LHCN-M2 (cell line): Measurements from ENCODE around the gene ADAMTS17. TPM values are rescaled to one million over a fixed set of nuclear protein-coding genes. Genes with fewer than 3 reads are reported as not detected.

Experiments
- DNase-seq: peaks from one replicate; pipeline ENCODE4 v3.0.0-alpha.2; 2012; ENCODE audit warnings: low read depth
- total RNA-seq: library from RNA; depleted of rRNA; stranded (reverse); fragments of >200 nt; gene quantifications from 2 replicates; pipeline ENCODE4 v1.2.3, GENCODE V29; 2014

Gene ADAMTS17
- total RNA-seq, 1 experiment from 2014 or later = 0.11 TPM

DNA sequence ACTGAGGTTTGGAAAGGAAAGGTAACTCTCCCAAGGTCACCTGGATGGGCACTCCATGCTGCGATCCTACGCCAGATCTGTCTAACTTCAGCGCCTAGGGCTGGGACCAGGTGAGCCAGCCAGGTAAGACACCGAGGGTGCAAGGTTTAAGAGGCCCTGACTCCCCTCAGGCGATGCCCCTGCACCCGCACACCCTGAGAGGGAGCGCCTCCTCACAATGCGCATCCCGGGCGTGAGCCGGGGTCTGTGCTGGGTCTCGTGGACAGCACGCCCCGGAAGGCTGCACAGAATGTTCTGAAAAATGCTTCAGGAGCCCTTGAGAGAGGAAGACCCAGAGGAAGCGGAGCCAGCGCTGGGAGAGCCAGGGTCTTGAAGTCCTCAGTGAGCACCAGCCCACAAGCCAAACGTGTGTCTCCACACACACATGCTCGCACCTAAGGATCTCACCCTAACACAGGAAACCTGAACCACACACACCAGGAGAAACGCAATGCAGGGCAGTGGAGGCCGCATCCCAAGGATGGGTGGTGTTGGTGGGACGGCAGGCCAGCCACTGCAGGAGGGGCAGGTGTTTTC is 142.0 kb downstream of the ADAMTS17 start:
- DNase-seq = no peak

DNA sequence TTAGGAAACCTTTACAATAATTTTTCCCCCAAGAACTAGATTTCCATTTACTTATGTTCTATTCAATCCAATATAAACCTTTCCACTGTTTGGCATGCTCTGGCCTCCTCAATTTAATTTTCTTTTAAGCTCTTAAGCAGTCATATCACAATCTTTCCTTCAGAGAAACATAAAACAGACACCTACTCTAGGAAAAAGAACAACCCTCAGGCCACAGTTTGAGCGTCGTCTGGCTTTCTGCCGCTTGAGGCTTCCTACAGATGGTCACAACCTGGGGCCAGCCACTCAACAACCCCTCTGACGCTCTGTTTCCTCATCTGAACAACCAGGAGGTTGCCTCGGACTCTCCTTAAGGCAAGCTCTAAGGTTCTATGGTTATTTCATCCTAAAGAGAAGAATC is 143.3 kb downstream of the ADAMTS17 start:
- no peak for DNase-seq

DNA sequence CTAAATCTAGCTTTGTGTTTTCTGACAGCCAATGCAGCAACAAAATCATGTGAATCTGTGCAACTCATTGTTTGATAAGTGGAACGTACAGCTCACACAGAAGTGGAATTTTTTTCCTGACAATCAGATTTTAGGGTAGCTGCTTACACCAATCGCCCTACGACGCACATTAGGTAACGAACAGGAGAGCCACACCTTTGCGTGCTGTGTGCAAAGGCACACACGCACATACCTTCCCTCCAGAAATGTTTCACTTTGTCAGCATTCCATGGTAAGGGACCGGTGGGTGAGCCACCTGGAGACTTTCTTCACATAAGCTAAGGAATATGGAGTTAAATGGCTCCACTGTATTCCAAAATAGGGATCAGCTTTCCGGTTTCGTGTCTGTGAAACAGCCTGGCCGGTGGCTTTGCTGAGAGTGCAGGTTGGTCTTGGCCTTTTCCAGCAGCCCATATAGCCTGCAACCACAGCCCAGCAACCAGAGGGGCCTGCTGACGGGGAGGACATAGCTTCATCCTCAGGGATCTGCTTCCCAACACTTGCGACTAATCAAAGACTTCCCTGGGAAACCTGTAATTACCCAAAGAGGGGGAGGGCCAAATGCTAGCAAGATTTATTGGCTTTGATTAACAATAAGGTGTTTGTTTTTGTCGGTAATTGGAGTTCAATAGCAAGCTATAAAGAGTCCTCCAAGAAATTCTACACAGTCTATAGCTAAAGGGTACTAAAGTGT is 145.3 kb downstream of the ADAMTS17 start:
- DNase-seq = no peak

DNA sequence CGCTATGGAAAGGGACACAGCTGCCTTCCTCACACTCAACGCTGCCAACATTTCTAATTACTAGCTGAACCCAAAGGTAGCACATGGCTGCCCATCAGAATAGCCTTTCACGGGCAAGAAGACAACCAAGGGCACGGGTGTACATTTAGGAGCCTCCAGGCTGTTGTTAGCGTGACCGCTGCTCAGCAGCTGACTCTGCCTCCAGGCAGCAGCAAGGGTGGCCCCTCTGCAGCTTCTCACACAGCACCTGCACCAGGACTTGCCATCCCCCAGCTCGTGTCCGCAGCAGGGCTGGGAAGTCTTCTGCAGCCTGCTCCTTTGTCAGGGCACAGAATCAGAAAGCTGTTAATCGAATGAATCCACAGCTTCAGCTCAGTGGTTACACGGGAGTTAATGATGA is 146.8 kb downstream of the ADAMTS17 start:
- no peak for DNase-seq

DNA sequence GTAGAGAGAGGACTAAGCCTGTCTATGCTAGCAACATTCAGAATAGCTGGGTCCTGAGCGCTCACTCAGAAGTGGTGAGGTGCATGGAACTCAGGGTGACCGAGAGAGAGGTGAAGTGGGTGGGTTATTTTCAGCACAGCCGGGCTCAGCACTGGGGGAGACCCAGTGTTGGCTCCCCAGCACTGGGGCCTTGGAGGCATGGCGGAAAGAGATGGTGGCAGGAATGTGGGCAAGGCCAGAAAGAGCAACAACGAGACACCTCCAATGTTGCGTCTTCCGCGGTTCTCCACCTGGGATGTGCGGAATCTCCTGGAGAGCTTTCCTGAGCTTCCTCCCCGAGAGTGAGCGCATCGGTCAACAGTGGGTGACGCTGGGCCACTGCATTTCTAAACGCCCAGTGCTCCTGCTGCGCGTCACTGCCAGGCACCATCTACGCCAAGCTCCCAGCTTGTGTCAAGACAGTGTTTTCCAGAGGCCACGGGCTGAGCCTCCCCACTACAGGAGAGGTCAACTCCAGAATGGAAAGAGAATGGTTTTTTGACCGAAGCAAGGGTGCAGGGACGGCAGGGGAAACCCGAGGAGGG is 148.4 kb downstream of the ADAMTS17 start:
- DNase-seq = no peak

DNA sequence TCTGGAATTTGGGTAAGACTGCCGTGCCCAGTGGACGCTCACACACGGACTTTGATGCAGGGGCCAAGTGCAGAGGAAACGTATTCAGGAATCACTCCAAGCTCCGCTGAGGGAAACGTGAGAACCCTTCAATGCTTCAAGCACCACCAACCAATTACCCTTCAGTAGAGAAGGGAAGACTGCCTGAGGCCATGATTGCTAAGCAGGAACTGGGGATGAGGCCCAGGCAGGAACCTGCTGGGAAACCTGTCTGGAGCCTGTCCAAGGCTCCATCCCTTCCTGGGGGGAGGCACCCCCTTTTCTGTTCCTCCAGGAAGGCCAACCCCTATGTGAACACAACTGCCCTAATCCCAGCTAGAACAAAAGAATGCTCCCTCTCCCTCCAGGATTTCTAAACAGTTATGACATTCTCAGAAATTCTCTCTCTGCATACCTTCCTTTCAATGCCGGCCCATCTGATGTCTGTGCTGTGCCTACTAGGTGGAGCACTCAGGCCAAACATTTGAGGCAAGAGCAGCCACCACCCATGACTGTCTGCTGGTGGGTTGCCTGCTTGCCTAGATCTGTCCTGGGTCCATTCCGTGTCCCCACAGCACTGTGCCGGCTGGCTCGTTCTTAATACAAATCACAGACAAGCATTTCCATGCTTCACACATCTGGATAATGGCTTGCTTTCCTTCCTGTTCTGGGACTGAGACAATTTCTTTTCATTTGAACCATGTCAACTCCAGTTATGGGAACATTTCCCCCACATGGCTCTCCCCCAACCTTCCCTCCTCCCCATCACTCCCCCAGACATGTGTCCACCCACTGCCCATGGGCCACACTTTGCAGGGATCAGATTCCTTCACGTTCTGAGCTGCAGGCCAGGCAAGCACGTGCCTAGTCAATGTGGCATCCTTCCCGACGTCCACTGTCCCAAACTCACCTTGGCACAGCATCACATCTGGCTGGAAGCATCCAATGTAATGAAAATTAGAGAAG is 149.4 kb downstream of the ADAMTS17 start:
- DNase-seq = no peak

DNA sequence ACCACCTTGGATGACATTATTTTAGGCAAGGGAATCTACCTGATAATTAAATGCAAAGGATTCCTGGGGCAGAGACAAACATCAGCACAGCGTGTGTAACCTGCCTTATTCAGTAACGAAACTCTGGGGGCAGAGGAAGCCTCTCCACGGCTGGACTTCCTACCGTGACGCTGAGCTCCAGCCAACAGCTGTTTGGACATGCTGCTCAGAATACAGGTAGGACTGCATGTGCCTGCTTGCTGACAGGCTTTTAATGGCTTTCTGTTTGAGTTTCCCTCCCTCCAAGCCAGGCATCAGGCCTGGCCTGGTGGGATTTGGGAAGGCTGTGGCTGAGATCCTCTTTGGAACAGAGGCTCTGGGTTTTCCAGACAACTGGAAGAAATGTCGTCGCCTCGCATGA is 150.6 kb downstream of the ADAMTS17 start:
- no peak for DNase-seq

DNA sequence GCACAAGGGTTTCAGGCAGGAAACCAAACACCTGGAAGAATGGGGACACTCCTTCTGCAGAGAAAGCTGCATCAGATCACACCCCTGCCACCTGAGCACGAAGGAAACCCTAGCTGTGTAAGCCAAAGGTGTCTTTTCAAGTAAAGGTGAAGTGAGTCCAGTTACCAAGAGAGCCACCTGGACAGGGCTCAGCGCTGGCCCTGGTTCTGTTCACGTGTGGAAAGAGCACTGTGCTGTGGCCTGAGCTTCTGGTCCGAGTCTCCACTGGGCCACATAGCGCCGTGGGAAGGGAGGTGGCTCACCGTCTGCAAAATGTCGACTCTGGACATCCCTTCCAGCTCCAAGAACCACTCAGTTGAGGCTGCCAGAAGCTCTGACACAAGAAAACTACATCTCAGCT is 151.1 kb downstream of the ADAMTS17 start:
- no peak for DNase-seq

DNA sequence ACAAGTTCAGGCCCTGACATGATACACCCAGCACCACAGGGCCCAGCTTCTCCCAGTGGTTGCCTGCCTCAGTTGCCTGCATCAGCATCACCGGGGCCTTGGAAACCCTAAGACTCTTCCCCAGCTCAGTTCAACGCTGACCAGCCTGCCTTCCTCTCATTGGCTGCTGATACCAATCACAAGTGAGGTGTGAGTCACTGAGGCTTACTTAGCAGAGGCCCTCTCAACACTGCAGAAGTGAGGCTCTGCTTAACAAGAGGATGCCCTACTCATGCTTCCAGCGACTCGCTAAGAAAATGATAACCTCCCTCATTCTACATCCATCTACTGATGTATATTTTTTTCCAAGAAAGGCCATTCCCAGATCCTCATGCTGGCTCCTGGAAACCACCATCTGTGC is 151.9 kb downstream of the ADAMTS17 start:
- DNase-seq = no peak

DNA sequence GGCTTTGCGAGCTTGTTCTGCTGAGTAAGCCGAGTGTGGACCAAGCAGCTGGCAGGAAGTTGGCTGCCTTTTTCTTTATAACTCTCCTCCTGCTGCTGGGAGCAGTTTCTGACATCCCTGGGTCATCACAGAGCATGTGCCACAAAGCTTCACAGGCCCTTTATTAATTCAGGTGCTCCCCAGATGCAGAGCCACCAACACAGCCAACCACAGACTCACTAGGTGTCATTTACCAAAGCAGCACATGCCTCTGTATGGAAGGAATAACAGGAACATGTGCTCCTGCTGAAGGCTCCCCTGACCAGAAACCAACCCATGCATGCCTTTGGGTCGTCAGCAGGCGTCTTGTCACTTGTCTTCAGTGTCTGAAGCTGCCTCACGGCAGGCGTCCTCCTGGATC is 152.5 kb downstream of the ADAMTS17 start:
- DNase-seq = no peak

DNA sequence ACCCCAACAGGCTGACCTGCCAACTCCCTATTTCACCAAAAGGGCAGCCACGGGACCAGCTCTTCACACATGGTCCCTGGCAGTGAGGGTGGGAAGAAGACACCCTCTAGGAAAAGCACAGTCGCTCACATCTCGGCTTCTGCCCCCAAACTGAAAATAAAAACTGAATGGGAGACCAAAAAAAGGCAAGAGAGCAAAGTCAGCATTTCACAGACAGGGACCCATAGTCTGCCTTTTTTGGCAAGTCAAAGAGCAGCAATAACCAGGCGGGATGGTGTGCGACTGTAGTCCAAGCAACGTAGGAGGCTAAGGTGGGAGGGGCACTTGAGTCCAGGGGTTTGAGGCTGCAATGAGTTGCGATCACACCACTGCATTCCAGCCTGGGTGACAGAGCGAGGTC is 154.1 kb downstream of the ADAMTS17 start:
- no peak for DNase-seq

DNA sequence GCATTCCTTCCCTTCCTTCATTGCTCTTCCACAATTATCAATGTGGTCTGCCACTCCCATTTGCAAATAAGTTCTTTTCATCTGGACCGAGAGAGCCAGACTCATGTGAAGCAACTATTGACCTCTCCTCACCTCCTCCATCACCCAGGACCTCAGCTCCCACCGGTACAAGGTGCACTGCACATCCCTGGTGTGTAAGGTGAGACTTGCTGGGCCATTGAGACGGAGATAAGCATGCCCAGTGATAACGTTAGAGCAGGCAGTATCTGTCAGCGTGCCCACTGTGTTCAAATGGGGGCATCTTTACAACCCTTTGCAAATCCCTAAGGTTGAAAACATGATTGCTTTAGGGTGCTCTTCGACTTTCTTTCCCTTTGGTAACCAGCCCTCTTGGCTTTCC is 154.8 kb downstream of the ADAMTS17 start:
- no peak for DNase-seq

DNA sequence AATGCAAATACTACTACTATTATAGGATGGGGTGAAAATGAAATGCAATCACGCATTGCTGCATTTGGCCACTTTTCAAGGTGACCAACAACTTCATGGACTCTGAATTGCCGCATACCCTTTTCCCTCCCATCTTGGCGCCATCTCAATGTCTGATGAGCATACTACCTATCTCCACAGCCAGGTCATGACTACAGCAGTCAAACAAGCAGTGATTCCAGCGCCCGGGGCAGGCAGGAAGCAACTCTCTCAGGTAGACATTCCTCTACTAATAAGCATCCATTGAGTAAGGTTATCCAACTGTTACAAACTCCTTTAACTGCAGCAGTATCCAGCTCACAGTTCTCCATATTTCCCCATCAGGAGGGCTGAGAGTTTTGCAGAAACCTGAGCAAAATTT is 155.4 kb downstream of the ADAMTS17 start:
- no peak for DNase-seq

DNA sequence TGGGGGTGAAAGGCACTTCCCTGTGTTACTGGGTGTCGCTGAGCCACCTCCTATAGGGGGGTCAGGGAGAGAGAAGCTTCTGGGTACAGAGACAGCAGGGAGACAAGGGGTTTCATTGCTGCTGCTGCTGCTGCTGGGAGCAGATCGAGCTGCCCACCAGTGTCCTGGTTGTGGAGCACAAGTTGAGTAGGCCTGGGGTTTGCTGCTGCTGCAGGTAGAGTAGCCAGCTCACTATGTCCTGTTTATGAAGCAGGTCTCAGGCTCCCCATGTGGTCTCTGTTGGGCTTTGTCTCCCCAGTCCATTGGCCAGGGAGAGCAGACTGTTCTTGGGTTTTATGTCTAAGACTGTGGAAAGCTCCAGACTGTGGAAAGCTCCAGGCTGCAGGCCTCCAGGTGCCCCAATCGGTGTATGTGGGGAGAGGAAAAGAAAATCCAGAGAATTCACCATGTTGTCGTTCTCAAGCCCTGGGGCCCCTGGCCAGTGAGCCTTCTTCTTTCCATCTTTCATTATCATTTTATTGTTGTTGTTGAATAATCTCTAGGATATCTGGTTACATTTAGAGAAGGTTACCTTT is 157.8 kb downstream of the ADAMTS17 start:
- no peak for DNase-seq

DNA sequence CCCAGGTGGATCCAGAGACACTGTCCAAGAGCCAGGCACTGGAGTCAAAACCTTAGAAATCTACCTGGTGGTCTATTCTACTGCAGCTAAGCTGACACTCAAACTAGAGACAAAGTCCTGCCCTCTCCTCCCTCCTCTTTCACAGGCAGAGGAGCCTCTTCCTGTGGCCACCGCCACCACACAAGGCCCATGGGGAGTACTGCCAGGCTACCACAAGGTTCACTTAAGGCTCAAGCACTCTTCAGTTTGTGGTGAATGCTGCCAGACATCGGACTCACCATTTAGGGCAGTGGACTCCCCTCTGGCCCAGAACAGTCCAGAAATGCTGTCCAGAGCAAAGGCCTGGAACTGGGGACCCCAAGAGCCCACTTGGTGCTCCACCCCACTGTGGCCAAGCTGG is 160.9 kb downstream of the ADAMTS17 start:
- DNase-seq = no peak

DNA sequence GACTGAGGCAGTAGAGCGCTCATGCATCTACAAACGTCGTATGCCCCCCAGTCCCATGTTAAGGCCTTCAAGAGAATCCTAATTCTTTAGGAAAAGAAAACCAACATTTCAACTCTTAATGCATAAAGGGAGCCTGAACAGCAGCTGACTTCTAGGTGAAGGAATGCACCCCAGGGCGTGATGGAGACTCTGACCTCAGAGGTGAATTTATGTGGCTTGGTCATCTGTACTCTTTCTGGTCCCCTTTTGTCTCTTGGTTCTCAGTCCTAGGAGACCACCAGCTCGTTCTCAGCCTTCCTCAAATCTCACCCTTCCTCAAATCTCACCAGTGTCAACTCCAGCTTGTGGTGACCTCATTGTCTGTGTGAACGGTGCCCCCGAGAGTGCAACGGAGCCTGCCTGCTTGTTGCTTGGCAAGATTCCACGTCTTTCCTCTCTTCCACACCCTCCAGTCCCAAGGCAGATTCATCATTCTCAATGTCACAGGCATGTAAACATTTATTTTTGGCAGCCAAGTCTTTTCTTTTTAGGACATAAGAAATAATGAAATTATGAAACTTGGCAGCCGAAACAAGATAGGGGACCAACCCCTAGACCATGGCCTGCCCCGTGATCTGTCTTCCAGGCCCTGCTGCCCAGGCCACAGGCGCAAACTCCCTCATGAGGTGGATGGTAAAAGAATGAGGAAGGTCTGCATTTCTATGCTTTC is 166.2 kb downstream of the ADAMTS17 start:
- no peak for DNase-seq

DNA sequence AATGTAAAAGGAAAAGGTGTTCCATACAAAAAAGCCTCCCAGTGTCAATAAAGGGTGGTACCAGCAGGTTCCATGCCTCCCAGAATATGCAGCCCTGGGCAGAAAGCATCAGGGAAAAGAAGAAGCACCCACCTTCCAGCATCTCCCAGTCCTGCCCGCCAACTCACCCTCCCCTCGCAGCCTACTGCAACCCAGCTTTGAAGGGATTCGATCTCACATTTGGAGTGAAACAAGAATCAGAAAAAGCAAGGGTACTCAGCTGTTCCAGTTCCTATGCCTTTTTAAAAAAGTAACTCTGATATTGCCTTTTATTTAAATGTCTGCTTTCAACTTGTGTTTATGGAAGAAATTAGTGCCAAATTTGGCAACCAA is 166.9 kb downstream of the ADAMTS17 start:
- DNase-seq = no peak

DNA sequence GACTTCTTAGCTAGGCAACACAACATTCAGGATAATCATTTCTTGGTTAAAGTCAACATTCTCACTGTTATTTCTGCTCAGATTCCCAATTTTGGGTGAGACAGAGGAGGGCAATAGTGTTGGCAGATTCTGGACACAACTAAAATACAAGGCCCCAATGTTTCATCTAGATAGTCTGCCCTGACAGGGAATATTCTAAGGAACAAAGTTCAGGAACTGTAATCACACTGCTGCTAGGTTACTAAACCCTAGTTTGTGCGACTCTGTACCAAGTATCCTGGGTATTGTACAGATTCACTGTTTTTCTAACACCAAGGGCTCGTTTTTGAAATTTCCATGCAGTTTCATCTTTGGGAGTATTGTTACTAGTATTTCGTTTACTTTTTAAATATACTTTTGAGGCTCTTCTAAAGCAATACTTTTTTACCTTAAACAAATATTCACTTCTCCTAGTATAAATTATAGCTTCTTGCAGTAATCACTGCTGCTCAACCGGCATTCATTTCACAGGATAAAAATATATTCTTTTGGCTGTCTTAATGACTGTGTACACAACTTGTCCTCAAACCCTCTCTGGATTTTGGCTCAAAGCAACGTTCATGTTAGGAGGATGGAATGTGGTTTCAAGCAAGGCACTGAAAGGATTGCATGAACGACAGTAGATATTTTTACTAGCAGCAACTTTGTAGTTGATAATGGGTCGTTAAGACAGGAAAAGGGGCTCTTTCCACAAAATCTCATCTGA is 167.4 kb downstream of the ADAMTS17 start:
- DNase-seq = no peak

DNA sequence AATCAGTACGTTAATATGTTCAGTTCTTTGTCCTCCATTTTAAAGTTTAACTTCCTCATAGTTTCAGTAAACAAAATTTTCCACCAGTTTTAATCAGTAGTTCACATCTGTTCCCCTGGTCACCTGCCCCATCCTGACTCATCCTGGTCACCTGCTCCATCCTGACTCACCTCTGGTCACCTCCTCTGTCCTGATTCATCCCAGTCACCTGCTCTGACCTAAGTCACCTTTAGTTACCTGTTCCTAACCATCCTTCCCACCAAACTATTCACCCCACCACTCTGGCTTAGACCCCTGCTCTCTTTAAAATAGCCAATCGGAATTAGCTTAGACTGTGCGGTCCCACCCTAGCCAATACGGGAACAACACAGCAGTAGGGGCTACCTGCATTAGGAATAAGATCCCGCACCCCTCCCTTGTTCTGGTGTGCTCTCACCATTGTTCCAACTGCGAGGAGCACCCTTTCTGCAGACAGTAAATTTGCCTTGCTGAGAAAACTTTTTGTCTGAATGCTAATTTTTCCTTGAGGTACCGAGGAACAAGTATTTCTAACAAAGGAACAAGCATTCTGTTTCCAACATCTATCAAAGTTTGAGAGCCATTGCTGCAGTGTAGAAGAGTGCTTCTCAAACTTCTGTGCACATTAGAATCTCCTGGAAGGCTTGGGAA is 169.3 kb downstream of the ADAMTS17 start:
- no peak for DNase-seq

DNA sequence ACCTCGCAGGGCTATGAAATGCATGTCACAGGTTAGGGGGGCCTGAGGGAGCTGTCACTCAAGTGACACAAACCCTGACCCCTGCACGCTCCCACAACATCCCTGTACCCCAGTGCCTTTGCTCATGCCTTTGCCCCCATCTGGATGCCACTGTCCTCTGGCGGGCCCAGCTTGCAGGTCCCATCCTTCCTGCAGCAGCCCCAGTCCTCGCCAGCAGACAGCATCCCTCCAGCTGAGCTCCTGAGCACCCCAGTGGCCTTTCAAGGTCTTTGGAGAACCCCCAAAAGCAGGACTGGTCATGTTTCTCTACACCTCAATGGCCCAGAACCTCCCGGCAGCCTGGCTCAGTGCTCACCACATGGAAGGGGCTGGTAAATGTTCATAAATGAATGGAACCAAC is 170.4 kb downstream of the ADAMTS17 start:
- DNase-seq = no peak
